Bronchial epithelial cell (primary cell): ENCODE results near the gene DNAH11. TPM values are rescaled to one million over a fixed set of nuclear protein-coding genes. Genes with fewer than 3 reads are reported as not detected.

ENCODE experiments used
- DNase-seq: peaks from one replicate; pipeline ENCODE4 v3.0.0-alpha.2; 2010; ENCODE audit warnings: low read depth
- FAIRE-seq: peaks from 2 replicates; lab custom pipeline; 2011; peaks lifted over from hg19 to GRCh38; lab: Jason Lieb, UNC
- H3K27me3 ChIP-seq: 2 replicates; pipeline ENCODE4 v1.5.1; 2011; ENCODE audit warnings: low read length; ENCODE audit not compliant: control insufficient read depth, insufficient read depth
- H3K36me3 ChIP-seq: 2 replicates; pipeline ENCODE4 v1.5.1; 2011; ENCODE audit warnings: low read length; ENCODE audit not compliant: control insufficient read depth, insufficient read depth
- H3K4me3 ChIP-seq: 2 replicates; pipeline ENCODE4 v1.5.1; 2011; ENCODE audit warnings: mild to moderate bottlenecking, low read depth, low read length, control low read depth
- CTCF ChIP-seq: IDR thresholded peaks from 2 replicates; pipeline ENCODE4 v1.5.1; 2011; ENCODE audit warnings: mild to moderate bottlenecking, moderate library complexity, low read length, control low read depth, inconsistent platforms; ENCODE audit not compliant: insufficient read depth, severe bottlenecking
- total RNA-seq: library from RNA; depleted of rRNA; stranded (reverse); fragments of >200 nt; gene quantifications from 2 replicates; pipeline ENCODE4 v1.2.1, GENCODE V29; 2014

DNAH11 gene
- total RNA-seq, 1 donor from 2014 or later, result 2.6 TPM

- DNase-seq (no peak), FAIRE-seq (no peak)
- no peak overlapping the region for H3K4me3 ChIP-seq
- no peak for TF ChIP-seq CTCF
- H3K27me3 ChIP-seq, result no peaks in the 10 kb centered on the region
- H3K36me3 ChIP-seq, result no peaks in the 10 kb centered on the region
Measured at GRCh38 chr7:21565614-21566013, 22.8 kb downstream of the DNAH11 start.

GRCh38 chr7:21566094-21566493 is 23.3 kb downstream of the DNAH11 start:
- Histone ChIP-seq H3K4me3 (no peak overlapping the region), H3K27me3 (no peaks in the 10 kb centered on the region), H3K36me3 (no peaks in the 10 kb centered on the region)
- no peak for FAIRE-seq
- TF ChIP-seq CTCF, result no peak
- no peak for DNase-seq

GRCh38 chr7:21568762-21569161 is 25.9 kb downstream of the DNAH11 start:
- DNase-seq (peak; percentile 25), FAIRE-seq (no peak)
- peak; percentile 5 for TF ChIP-seq CTCF
- Histone ChIP-seq H3K4me3 (no peak overlapping the region), H3K27me3 (no peaks in the 10 kb centered on the region), H3K36me3 (no peaks in the 10 kb centered on the region)

- Histone ChIP-seq H3K36me3 (no peaks in the 10 kb centered on the region), H3K4me3 (no peak overlapping the region), H3K27me3 (no peaks in the 10 kb centered on the region)
- no peak for FAIRE-seq
- TF ChIP-seq CTCF, result no peak
- DNase-seq, result peak; percentile 21
Measured at GRCh38 chr7:21572331-21573313, 29.8 kb downstream of the DNAH11 start.

GRCh38 chr7:21579341-21580072 is 36.7 kb downstream of the DNAH11 start:
- H3K36me3 ChIP-seq, result no peaks in the 10 kb centered on the region
- peaks cover 2% of the 10 kb centered on the region for H3K27me3 ChIP-seq
- FAIRE-seq, result no peak
- TF ChIP-seq CTCF, result no peak
- DNase-seq, result peak; percentile 61
- H3K4me3 ChIP-seq, result no peak overlapping the region
